Medulla oblongata (tissue), 1 donor: Measurements from ENCODE around the gene ZNF385A.
"Not testable (repeated sequence)": the region's sequence is repeated elsewhere in the genome, so short reads cannot be mapped to it uniquely, and the experiment has no call there.

ENCODE experiments used
- DNase-seq: peaks from one replicate; pipeline ENCODE4 v3.0.0-alpha.2; 2015; ENCODE audit errors: extremely low spot score

The ZNF385A gene

GRCh38 chr12:54355104-54355815 lies 29.3 kb downstream of the ZNF385A start:
- no peak for DNase-seq

- DNase-seq = not testable (repeated sequence)
Measured at GRCh38 chr12:54354271-54354670, 30.3 kb downstream of the ZNF385A start.

- peak; percentile 67 for DNase-seq
Measured at GRCh38 chr12:54352891-54353874, 31.4 kb downstream of the ZNF385A start.

- peak; percentile 86 for DNase-seq
Measured at GRCh38 chr12:54352022-54352531, 32.5 kb downstream of the ZNF385A start.

- no peak for DNase-seq
Measured at GRCh38 chr12:54351341-54351740, 33.2 kb downstream of the ZNF385A start.

GRCh38 chr12:54350743-54351142 lies 33.8 kb downstream of the ZNF385A start:
- no peak for DNase-seq

GRCh38 chr12:54349679-54350078 lies 34.9 kb downstream of the ZNF385A start:
- DNase-seq = no peak

GRCh38 chr12:54349036-54349435 lies 35.5 kb downstream of the ZNF385A start:
- DNase-seq = no peak

GRCh38 chr12:54341378-54342300 lies 42.9 kb downstream of the ZNF385A start:
- no peak for DNase-seq

- no peak for DNase-seq
Measured at GRCh38 chr12:54340846-54341245, 43.7 kb downstream of the ZNF385A start.

- DNase-seq = no peak
Measured at GRCh38 chr12:54338698-54339296, 45.7 kb downstream of the ZNF385A start.

- peak; percentile 55 for DNase-seq
Measured at GRCh38 chr12:54337854-54338650, 46.5 kb downstream of the ZNF385A start.

- peak; percentile 71 for DNase-seq
Measured at GRCh38 chr12:54337280-54337842, 47.2 kb downstream of the ZNF385A start.

- DNase-seq = no peak
Measured at GRCh38 chr12:54333420-54334034, 51.0 kb downstream of the ZNF385A start.

- no peak for DNase-seq
Measured at GRCh38 chr12:54331461-54331860, 53.1 kb downstream of the ZNF385A start.

GRCh38 chr12:54330442-54330841 lies 54.1 kb downstream of the ZNF385A start:
- no peak for DNase-seq

GRCh38 chr12:54329759-54330158 lies 54.8 kb downstream of the ZNF385A start:
- DNase-seq = no peak

GRCh38 chr12:54328595-54329337 lies 55.8 kb downstream of the ZNF385A start:
- no peak for DNase-seq
